ENCODE data around the gene CBX2. TPM values are rescaled to one million over a fixed set of nuclear protein-coding genes. Genes with fewer than 3 reads are reported as not detected.

CBX2 gene
- total RNA-seq, 1 experiment from 2014 or later = 28.3 TPM

DNA sequence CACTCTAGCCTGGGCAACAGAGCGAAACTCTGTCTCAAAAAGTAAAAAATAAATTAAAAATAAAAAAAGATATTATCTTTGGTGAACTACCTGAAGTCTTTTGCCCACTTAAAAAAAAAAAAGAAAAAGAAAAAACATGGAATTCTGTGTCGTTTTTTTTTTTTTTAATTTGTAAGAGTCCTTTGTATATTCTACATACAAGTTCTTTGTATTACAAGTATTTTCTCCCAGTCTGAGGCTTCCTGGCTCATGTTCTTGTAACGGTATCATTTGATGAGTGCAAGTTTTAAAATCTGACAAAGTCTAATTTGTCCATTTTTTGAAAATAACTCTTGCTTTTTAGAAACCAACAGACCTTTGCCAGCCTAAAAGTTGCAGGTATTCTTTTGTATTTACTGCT lies 12.2 kb upstream of the CBX2 start:
- ATAC-seq = no peak
- intact Hi-C loops (cut with micrococcal nuclease) = no loop called here
- Histone ChIP-seq H3K79me2 (ENCODE audit: insufficient read depth, low read length) (no peaks in the 10 kb centered on the region), H3K27me3 (ENCODE audit: insufficient read depth, low read length) (no peaks in the 10 kb centered on the region), H3K9me3 (ENCODE audit: control insufficient read depth in 1 of 2, insufficient read depth in 1 of 2, low read depth in 1 of 2, low read length in 2 of 2) (no peaks in the 10 kb centered on the region), H4K20me1 (ENCODE audit: insufficient read depth) (no peaks in the 10 kb centered on the region), H2AFZ (ENCODE audit: low read depth, low read length, poor library complexity, severe bottlenecking) (no peak overlapping the region), H3K4me1 (ENCODE audit: control insufficient read depth in 1 of 2, insufficient read depth in 2 of 2, low read length in 2 of 2) (peaks cover 0 to 7% of the 10 kb centered on the region in 2 experiments; a peak in 1 of 4 replicates), H3K9me2 (ENCODE audit: insufficient read depth) (no peaks in the 10 kb centered on the region), H3K4me2 (ENCODE audit: low read length) (no peak overlapping the region), H3K36me3 (ENCODE audit: control insufficient read depth in 1 of 2, insufficient read depth in 2 of 2, low read length in 2 of 2) (no peaks in the 10 kb centered on the region), H3K27ac (ENCODE audit: low read depth, low read length) (no peak overlapping the region), H3K9ac (ENCODE audit: low read length) (no peak overlapping the region), H3K4me3 (replicated peaks in 1 of 2; ENCODE audit: low read depth in 1 of 2, low read length in 2 of 2) (no peak overlapping the region)
- DNase-seq (ENCODE audit: low read depth, low spot score) = no peak
- ChIA-PET RAD21 (ENCODE audit: low non-redundant PET in 1 of 2, low total read pairs in 2 of 2, uncharacterized antibody in 2 of 2, unreplicated experiment in 2 of 2) (no interaction called here), CTCF (interaction anchor here (1.2 to 1.6 kb wide), 2 partner anchors 24 kb away, joined by 3 to 6 read pairs; no protein-coding TSS in a partner anchor), POLR2A (interaction anchor here (1.5 kb wide), 1 partner anchor 74 kb away, joined by 6 read pairs; the partner anchor contains the start of gene CBX4)
- BruUV-seq (replicated peaks) = no TSS peak
- no peak for TF ChIP-seq CBX3 (IDR thresholded peaks at IDR 0.05; ENCODE audit: low read depth)
- TF ChIP-seq, protein P1, sequence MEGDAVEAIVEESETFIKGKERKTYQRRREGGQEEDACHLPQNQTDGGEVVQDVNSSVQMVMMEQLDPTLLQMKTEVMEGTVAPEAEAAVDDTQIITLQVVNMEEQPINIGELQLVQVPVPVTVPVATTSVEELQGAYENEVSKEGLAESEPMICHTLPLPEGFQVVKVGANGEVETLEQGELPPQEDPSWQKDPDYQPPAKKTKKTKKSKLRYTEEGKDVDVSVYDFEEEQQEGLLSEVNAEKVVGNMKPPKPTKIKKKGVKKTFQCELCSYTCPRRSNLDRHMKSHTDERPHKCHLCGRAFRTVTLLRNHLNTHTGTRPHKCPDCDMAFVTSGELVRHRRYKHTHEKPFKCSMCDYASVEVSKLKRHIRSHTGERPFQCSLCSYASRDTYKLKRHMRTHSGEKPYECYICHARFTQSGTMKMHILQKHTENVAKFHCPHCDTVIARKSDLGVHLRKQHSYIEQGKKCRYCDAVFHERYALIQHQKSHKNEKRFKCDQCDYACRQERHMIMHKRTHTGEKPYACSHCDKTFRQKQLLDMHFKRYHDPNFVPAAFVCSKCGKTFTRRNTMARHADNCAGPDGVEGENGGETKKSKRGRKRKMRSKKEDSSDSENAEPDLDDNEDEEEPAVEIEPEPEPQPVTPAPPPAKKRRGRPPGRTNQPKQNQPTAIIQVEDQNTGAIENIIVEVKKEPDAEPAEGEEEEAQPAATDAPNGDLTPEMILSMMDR (IDR thresholded peaks at IDR 0.05 in 2 of 3, conservative IDR thresholded peaks at IDR 0.05 in 1 of 3; ENCODE audit: borderline replicate concordance in 1 of 3, insufficient read depth in 1 of 3, low read depth in 2 of 3, low read length in 2 of 3) = no peak
- no peak for TF ChIP-seq YY1 (IDR thresholded peaks at IDR 0.05; ENCODE audit: extremely low read depth, insufficient replicate concordance, low read depth, low read length)
- TF ChIP-seq, protein P2, sequence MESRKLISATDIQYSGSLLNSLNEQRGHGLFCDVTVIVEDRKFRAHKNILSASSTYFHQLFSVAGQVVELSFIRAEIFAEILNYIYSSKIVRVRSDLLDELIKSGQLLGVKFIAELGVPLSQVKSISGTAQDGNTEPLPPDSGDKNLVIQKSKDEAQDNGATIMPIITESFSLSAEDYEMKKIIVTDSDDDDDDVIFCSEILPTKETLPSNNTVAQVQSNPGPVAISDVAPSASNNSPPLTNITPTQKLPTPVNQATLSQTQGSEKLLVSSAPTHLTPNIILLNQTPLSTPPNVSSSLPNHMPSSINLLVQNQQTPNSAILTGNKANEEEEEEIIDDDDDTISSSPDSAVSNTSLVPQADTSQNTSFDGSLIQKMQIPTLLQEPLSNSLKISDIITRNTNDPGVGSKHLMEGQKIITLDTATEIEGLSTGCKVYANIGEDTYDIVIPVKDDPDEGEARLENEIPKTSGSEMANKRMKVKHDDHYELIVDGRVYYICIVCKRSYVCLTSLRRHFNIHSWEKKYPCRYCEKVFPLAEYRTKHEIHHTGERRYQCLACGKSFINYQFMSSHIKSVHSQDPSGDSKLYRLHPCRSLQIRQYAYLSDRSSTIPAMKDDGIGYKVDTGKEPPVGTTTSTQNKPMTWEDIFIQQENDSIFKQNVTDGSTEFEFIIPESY (IDR thresholded peaks at IDR 0.05; ENCODE audit: extremely low read depth, insufficient replicate concordance, low read length) = no peak
- no peak for TF ChIP-seq SP1 (IDR thresholded peaks at IDR 0.05; ENCODE audit: low read depth)
- no peak for TF ChIP-seq POLR2AphosphoS5 (IDR thresholded peaks at IDR 0.05; ENCODE audit: low read depth, low read length)
- TF ChIP-seq EZH2 (IDR thresholded peaks at IDR 0.05) = no peak
- TF ChIP-seq SRF (IDR thresholded peaks at IDR 0.05; ENCODE audit: low read depth) = no peak
